ENCODE measurements around the gene TMEM269. TPM values are rescaled to one million over a fixed set of nuclear protein-coding genes. Genes with fewer than 3 reads are reported as not detected.

The TMEM269 gene
- total RNA-seq, 1 donor = under 0.01 TPM

DNA sequence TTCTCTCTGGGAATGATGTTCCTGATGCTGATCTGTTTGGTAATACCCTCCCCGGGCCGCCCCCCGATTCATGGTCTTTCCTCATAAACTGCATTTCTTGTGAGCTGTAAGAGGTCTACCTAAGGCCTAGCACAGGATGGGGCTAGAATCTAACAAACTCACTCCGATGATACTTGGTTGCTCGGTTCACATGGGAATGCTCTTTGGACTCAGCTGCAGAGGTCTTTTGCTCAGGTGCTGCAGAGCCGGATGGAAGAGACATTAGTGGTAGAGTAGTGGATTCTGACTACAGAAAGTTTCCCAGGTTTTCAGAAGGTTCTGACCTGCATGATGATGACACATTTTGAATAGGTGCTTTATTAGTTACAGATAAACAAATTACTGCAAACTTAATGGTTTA lies 8.3 kb upstream of the TMEM269 start:
- Histone ChIP-seq H3K4me1 (ENCODE audit: insufficient read depth, low read length) (no peaks in the 10 kb centered on the region), H3K79me2 (ENCODE audit: insufficient read depth, low read length) (peaks cover 14% of the 10 kb centered on the region), H4K20me1 (ENCODE audit: insufficient read depth, low read length) (peaks cover 13% of the 10 kb centered on the region), H3K27me3 (ENCODE audit: insufficient read depth, low read length) (no peaks in the 10 kb centered on the region), H3K4me3 (ENCODE audit: insufficient read depth, low read length) (no peak overlapping the region), H2AFZ (ENCODE audit: low read length) (no peak overlapping the region), H3K4me2 (ENCODE audit: insufficient read depth, low read length) (no peak overlapping the region), H3K36me3 (ENCODE audit: insufficient read depth, low read length) (peaks cover 47% of the 10 kb centered on the region), H3K9me3 (ENCODE audit: low read depth, low read length) (no peaks in the 10 kb centered on the region), H3K27ac (ENCODE audit: low read depth, low read length) (no peak overlapping the region)
- TF ChIP-seq, protein P1, sequence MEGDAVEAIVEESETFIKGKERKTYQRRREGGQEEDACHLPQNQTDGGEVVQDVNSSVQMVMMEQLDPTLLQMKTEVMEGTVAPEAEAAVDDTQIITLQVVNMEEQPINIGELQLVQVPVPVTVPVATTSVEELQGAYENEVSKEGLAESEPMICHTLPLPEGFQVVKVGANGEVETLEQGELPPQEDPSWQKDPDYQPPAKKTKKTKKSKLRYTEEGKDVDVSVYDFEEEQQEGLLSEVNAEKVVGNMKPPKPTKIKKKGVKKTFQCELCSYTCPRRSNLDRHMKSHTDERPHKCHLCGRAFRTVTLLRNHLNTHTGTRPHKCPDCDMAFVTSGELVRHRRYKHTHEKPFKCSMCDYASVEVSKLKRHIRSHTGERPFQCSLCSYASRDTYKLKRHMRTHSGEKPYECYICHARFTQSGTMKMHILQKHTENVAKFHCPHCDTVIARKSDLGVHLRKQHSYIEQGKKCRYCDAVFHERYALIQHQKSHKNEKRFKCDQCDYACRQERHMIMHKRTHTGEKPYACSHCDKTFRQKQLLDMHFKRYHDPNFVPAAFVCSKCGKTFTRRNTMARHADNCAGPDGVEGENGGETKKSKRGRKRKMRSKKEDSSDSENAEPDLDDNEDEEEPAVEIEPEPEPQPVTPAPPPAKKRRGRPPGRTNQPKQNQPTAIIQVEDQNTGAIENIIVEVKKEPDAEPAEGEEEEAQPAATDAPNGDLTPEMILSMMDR (IDR thresholded peaks at IDR 0.05; ENCODE audit: extremely low read depth, low read depth, low read length) = no peak
- no peak for DNase-seq (ENCODE audit: insufficient read length, low spot score, missing footprints)

DNA sequence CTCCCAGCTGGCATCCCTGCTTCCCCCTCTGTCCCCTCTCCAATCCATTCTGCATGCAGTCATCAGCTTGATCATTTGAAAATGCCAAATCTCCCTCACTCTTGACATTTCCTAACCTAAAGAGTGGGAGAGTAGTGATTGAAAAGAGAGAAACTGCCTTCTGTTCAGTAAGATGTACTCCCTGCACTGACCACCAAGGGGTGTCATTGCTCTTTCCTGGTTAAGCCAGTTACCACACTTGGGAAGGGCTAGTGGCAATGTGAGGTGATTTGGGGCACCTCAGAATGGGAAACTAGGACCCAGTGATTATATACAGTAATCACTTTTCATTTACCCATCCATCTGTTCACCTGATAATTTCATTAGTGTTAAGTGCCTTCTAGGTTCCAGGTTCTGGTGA lies 6.9 kb upstream of the TMEM269 start:
- H3K9me3 ChIP-seq (ENCODE audit: low read depth, low read length) = no peaks in the 10 kb centered on the region
- peaks cover 3% of the 10 kb centered on the region for H3K79me2 ChIP-seq (ENCODE audit: insufficient read depth, low read length)
- no peak overlapping the region for H2AFZ ChIP-seq (ENCODE audit: low read length)
- H4K20me1 ChIP-seq (ENCODE audit: insufficient read depth, low read length) = peaks cover 8% of the 10 kb centered on the region
- no peak overlapping the region for H3K4me2 ChIP-seq (ENCODE audit: insufficient read depth, low read length)
- H3K4me1 ChIP-seq (ENCODE audit: insufficient read depth, low read length) = no peaks in the 10 kb centered on the region
- no peaks in the 10 kb centered on the region for H3K27me3 ChIP-seq (ENCODE audit: insufficient read depth, low read length)
- H3K4me3 ChIP-seq (ENCODE audit: insufficient read depth, low read length) = no peak overlapping the region
- H3K27ac ChIP-seq (ENCODE audit: low read depth, low read length) = no peak overlapping the region
- peak; percentile 89 for DNase-seq (ENCODE audit: insufficient read length, low spot score, missing footprints)
- peaks cover 43% of the 10 kb centered on the region for H3K36me3 ChIP-seq (ENCODE audit: insufficient read depth, low read length)
- TF ChIP-seq, protein P1 (IDR thresholded peaks at IDR 0.05; ENCODE audit: extremely low read depth, low read depth, low read length) = peak; percentile 72

DNA sequence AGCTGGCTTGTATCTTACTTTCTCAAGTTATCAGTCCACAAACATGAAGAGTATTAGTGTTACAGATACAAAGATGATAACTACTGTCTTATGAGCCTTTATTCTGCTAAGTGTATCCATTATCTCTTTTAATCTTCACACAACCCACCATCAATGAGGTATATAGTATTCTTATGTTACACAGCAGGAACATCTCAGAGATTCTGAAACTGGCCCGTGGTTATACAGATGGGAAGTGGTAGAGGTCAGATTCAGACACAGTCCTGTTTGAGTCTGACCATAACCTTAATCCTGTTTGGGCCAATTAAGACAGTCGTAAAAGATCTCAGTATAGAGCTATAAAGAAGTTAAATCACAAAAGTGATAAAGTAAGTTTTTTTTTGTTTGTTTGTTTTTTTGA lies 5.1 kb upstream of the TMEM269 start:
- no peak for DNase-seq (ENCODE audit: insufficient read length, low spot score, missing footprints)
- Histone ChIP-seq H3K27me3 (ENCODE audit: insufficient read depth, low read length) (no peaks in the 10 kb centered on the region), H3K4me1 (ENCODE audit: insufficient read depth, low read length) (no peaks in the 10 kb centered on the region), H3K9me3 (ENCODE audit: low read depth, low read length) (no peaks in the 10 kb centered on the region), H3K79me2 (ENCODE audit: insufficient read depth, low read length) (no peaks in the 10 kb centered on the region), H3K36me3 (ENCODE audit: insufficient read depth, low read length) (peaks cover 37% of the 10 kb centered on the region), H4K20me1 (ENCODE audit: insufficient read depth, low read length) (peaks cover 8% of the 10 kb centered on the region), H3K4me2 (ENCODE audit: insufficient read depth, low read length) (no peak overlapping the region), H3K4me3 (ENCODE audit: insufficient read depth, low read length) (no peak overlapping the region), H2AFZ (ENCODE audit: low read length) (no peak overlapping the region), H3K27ac (ENCODE audit: low read depth, low read length) (no peak overlapping the region)
- TF ChIP-seq, protein P1 (IDR thresholded peaks at IDR 0.05; ENCODE audit: extremely low read depth, low read depth, low read length) = no peak

DNA sequence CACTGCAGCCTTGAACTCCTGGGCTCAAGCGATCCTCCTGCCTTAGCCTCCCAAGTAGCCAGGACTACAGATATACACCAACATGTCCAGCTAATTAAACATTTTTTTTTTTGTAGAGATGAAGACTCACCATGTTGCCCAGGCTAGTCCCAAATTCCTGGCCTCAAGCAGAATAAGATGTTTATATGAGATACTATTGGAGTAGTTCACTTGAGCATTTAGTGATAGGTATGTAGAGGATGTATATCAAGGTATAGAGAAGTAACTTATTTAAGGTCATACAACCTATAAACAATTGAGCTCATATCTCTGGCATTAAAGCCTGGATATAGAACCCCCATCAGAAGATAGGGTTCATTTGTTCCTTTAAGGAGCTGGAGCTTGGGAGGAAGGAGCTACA lies 4.6 kb upstream of the TMEM269 start:
- no peak for DNase-seq (ENCODE audit: insufficient read length, low spot score, missing footprints)
- no peaks in the 10 kb centered on the region for H3K79me2 ChIP-seq (ENCODE audit: insufficient read depth, low read length)
- H3K4me3 ChIP-seq (ENCODE audit: insufficient read depth, low read length) = no peak overlapping the region
- TF ChIP-seq, protein P1 (IDR thresholded peaks at IDR 0.05; ENCODE audit: extremely low read depth, low read depth, low read length) = no peak
- H2AFZ ChIP-seq (ENCODE audit: low read length) = no peak overlapping the region
- H3K27ac ChIP-seq (ENCODE audit: low read depth, low read length) = no peak overlapping the region
- no peaks in the 10 kb centered on the region for H3K4me1 ChIP-seq (ENCODE audit: insufficient read depth, low read length)
- H3K36me3 ChIP-seq (ENCODE audit: insufficient read depth, low read length) = peaks cover 32% of the 10 kb centered on the region
- H4K20me1 ChIP-seq (ENCODE audit: insufficient read depth, low read length) = peaks cover 6% of the 10 kb centered on the region
- no peaks in the 10 kb centered on the region for H3K9me3 ChIP-seq (ENCODE audit: low read depth, low read length)
- no peak overlapping the region for H3K4me2 ChIP-seq (ENCODE audit: insufficient read depth, low read length)
- H3K27me3 ChIP-seq (ENCODE audit: insufficient read depth, low read length) = no peaks in the 10 kb centered on the region
